Stimulated activated CD8-positive, alpha-beta memory T cell treated with anti-CD3 and anti-CD28 coated beads, Interleukin-15, amount 100 ng/mL, for 4 hours (primary cell): ENCODE data around the gene GPC6.

Experiments
- DNase-seq, 2 donors: peaks; one replicate each; pipeline ENCODE4 v3.0.0-alpha.2; 2020; ENCODE audit warnings: low read depth in 2 of 2

The GPC6 gene

DNA sequence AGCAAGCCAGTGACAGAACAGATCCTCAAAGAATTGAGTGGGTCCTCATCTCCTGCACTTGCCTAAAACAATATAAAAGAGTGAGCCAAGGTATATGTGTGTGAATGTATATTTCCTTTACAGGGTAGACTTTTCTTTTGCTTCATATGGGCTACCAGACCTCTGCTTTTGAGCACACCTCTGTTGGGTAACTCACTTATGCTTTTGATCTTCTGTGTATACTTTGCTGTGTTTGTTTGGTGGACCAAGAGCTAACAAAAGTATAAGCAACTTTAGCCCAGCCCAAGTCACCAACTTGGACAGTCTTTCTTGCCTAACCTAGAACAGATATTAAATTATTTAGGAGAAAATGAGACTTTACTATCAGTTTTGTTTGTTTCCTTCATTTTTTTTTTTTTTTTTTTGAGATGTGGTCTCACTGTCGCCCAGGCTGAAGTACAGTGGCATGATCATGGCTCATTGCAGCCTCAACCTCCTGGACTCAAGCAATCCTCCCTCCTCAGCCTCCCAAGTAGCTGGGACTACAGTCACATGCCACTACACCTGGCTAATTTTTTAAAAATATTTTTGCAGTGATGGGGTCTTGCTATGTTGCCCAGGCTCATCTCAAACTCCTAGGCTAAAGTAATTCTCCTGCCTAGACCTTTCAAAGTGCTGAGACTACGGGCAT, 739.8 kb downstream of the GPC6 start:
- no peak for DNase-seq

DNA sequence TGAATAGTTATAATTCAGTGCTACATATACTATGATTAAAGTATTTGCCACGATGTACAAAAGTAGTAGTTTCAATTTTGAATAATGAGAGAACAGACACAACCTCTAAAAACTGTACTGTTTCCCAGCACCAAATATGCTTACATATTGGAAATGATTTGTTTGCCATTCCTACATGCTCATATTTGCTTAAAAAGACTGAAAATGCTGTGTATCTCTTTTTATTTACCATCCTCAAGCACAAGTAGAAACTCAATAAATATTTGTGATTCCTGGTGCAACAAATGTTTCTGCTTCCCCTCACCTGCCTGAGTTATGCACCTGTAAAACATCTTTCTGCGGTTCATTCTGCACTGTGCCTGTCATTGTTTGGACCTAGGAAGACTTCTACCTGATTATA, 740.7 kb downstream of the GPC6 start:
- no peak for DNase-seq

DNA sequence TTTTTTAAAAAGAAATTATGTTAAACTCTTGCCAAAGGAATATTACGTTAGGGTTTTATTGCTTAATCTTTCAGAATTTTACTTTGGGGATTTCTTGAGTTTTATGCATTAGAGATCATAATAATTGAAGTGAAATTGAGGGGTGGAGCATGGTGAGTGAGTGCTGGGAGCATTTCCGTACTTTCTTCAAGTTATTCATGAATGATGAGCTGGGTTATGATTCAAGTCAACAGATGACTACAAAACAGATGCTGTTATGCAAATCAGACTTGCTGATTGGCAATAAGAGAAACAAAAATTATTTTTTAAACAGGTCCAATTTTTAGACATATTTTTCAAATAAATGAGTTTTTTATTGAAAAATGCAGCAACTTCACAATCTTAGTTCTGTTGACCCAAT, 748.6 kb downstream of the GPC6 start:
- no peak for DNase-seq

DNA sequence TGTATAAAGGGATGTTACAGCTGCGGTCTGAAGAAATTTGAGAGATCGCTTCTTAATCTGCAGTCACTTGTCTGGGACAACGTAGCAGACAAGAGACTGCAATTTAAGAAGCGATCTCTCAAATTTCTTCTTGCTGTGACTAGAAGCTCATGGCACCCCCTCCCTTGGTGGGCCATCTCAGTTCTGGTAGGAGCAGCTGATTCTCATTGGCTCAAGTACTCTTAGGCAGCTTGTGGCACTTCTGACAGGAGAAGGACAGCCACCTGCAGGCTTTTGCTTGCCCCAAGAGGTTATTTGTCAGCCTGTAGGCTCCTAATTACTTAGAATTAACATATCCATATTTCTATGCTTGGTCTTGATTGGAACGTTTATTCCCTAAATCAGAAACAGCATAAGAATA, 749.9 kb downstream of the GPC6 start:
- DNase-seq, result no peak

DNA sequence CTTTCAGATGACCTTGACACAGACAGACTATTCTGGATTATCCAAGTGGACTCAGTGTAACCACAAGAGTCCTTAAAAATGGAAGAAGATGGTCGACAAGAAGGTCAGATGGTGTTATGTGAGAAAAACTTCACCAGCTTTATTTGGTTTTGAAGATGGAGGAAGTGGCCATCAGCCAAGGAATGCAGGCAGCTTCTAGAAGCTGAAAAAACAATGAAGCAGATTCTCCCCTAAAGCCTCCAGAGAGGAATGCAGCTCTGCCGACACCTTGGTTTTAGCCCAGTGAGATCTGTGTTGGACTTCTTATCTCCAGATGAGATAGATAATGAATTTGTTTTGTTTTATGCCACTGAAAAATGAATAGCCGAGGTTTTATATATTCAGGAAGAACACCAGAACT, 751.4 kb downstream of the GPC6 start:
- DNase-seq, result no peak

- no peak for DNase-seq
Observed at GRCh38 chr13:93981426-93981977, 754.9 kb downstream of the GPC6 start.

DNA sequence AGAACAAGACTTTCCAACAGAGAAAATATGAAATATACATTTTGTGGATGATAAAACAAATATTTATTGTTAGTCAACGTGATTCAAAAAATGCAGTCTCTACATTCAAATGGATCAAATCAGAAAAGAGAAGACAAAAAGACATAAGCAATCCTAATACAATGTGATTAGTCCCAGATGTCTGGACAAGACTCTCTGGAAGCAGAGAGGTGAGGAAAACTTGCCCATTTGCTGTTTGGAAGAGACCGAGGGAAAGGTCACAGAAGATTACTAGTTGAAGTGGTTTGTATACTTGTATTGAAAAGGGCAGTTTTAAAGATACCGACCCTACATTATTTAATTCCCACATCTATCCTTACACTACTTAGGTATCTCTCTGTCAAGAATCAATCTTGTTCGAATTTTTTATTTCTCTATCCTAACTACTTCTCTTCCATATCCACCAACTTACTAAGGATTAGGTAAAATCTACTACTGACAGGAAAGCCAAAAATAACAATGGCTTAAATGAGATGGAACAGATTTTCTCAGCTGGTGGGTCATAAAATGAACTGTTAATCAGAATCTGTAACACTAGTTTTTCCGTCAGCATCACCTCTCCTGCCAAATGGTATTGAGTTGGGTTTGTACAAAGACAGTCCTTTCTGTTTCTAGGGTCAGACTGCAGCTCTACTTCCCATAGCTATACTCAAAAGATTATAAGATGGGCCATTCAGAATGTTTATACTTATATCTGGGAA, 755.7 kb downstream of the GPC6 start:
- DNase-seq, result no peak

DNA sequence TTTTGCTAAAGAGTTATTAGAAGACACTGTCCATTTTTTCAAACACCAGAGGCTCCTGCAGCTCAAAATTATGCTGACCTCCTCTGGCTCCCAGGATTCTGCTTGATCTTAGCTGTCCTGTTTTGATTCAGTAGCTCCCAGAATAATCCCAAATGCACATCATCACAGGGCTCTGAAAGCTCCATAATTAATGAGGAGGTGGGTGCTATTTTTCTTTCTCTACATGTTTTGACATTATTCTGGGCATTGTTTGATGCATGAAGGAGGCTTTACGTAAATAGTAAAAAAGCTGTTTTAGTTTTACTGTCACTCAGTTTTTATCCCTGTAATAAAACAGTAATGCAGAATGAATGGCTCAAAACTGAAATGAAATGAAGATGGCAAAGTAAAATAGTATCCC, 757.4 kb downstream of the GPC6 start:
- no peak for DNase-seq

- no peak for DNase-seq
Observed at GRCh38 chr13:93984876-93985275, 758.3 kb downstream of the GPC6 start.

GRCh38 chr13:93987458-93987857, 760.9 kb downstream of the GPC6 start:
- no peak for DNase-seq

GRCh38 chr13:93991569-93991968, 765.0 kb downstream of the GPC6 start:
- no peak for DNase-seq

DNA sequence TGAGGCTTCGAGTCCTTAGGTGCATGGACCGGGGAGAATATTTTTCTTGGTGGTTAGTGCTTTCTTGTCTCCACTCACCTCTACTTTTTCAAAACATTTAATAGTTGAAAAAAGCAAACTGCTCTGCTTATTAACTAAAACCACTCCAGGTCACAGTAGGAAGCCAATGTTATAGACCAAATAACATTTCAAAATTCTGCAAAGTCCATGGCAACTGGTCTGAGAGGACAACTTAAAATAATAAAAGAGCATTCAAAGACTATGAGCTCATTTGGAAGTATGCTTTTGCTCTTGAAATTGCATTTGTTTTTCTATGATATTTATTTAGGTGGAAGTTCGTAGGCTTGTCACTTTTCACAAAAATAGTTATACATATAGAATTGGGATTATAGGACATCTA, 769.9 kb downstream of the GPC6 start:
- no peak for DNase-seq

DNA sequence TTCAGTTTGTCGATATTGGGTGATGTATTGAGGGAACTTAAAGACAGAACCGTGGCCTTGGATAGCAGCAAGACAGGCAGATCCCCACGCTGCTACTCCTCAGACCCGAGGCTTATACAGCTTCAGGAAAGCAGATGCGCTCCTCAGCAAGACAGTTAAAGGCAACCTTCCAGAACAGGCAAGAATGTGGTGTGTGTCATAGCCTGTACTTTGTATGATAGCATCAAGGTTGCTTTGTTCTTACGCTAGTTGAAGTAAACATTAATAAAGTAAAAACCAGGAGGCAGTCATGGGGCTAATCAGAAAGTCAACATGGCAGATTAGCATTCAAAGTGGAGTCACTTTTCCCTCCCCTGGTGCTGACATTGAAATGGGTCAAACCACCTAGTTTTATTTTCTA, 779.7 kb downstream of the GPC6 start:
- DNase-seq, result no peak

DNA sequence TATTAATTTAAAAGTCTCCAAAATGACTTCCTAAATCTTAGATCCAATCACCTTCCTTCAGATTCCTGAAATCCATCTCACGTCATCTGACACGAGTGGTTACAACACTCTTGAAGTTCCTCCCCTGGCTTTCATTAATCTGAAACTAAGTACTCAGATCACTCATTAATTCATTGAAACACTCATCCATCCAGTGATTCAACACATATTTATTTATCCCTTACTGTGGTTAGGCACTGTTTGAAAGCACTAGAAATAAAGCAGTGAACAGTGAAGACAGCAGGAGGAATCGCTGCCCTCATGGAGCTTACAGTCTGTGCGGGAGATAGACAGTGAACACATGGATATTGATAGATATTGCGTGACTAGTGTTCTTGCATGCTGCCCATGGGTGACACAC, 780.5 kb downstream of the GPC6 start:
- no peak for DNase-seq

DNA sequence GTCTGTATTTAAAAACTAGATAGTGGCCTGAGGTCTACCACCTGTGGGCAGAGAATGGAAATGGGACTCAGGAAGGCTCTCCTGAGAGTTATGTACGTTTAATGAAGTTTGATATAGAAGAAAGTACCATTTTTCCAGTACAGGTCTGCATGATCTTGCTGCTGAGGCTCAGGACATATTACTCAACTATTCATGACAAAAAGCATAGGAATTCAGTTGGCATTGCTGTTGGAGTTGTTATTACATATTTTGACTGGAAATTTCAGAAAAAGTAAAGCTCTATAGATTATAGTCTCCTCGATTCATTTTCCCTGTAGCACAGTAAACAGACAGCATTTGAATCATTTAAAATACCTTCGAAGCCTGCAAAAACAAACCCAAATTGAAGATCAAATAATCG, 783.1 kb downstream of the GPC6 start:
- no peak for DNase-seq

GRCh38 chr13:94014461-94014860, 787.9 kb downstream of the GPC6 start:
- no peak for DNase-seq

DNA sequence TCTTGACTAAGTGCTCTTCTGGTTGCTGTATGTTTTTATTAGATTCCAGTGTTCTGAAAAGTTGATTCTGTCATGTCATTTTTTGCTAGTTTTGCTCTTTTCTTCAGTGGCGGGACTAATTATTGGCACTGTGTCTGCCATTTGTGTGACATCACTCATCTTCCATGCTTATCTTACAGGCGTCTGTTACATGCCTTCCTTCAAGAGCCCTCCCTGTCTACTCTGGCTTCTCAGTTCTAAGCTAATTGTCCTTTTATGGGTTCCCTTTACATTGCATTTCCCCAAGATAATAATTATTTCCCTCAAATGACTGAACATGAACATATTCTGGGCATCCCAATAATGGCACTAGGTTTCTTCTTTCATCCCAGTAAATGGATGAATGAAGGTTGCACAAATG, 793.8 kb downstream of the GPC6 start:
- DNase-seq, result no peak

GRCh38 chr13:94020833-94021232, 794.2 kb downstream of the GPC6 start:
- DNase-seq, result no peak

DNA sequence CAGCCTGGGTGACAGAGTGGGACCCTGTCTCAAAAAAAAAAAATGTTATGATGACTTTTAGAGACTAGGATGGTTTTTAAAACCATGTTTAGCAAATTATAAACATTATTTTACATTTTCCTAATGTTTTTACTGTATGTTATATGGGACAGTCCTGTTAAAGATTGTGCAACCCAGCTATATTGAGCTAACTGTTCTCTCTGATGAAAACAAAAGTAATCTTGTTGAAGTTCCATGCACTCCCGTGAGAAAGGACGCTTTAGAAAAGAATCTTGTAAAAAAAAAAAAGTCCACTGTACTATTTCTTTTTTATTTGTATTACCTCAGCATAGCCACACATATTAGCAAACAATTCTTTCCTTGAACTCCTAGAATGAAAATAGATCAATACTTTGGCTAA, 801.6 kb downstream of the GPC6 start:
- DNase-seq, result no peak

GRCh38 chr13:94028650-94029049, 802.0 kb downstream of the GPC6 start:
- DNase-seq, result no peak

GRCh38 chr13:94030415-94031119, 804.0 kb downstream of the GPC6 start:
- DNase-seq, result no peak

GRCh38 chr13:94031609-94032008, 805.0 kb downstream of the GPC6 start:
- DNase-seq, result no peak

- no peak for DNase-seq
Observed at GRCh38 chr13:94033098-94033497, 806.5 kb downstream of the GPC6 start.
